Progenitor cell of endocrine pancreas (in vitro differentiated cells): ENCODE data around the gene KCNIP1. TPM values are rescaled to one million over a fixed set of nuclear protein-coding genes. Genes with fewer than 3 reads are reported as not detected.

Experiments used
- DNase-seq: peaks from one replicate; pipeline ENCODE4 v3.0.0; 2021; ENCODE audit warnings: low spot score; ENCODE audit not compliant: unreplicated experiment
- H3K27ac Mint-ChIP-seq: 2 replicates; pipeline ENCODE4 v1.8.0; 2021; ENCODE audit warnings: mild to moderate bottlenecking, moderate library complexity, mixed read lengths
- H3K27me3 Mint-ChIP-seq: 2 replicates; pipeline ENCODE4 v1.8.0; 2021; ENCODE audit warnings: mixed read lengths
- H3K36me3 Mint-ChIP-seq: 2 replicates; pipeline ENCODE4 v1.8.0; 2022; ENCODE audit warnings: mixed read lengths; ENCODE audit not compliant: insufficient read depth
- H3K4me1 Mint-ChIP-seq: 2 replicates; pipeline ENCODE4 v1.8.0; 2021; ENCODE audit warnings: low read depth, mixed read lengths
- H3K4me3 Mint-ChIP-seq: 2 replicates; pipeline ENCODE4 v1.8.0; 2021; ENCODE audit warnings: low read depth, mild to moderate bottlenecking, moderate library complexity, mixed read lengths
- H3K9me3 Mint-ChIP-seq: 2 replicates; pipeline ENCODE4 v1.8.0; 2021; ENCODE audit warnings: low read depth, mixed read lengths
- total RNA-seq: library from RNA; stranded (reverse); gene quantifications from 2 replicates; pipeline ENCODE4 v1.2.1, GENCODE V29; 2021
- TF ChIP-seq, protein P1 (sequence below): fragments of 200-600 bp; sonication (generic); IDR thresholded peaks from one replicate; pipeline ENCODE4 v1.5.0; 2021; ENCODE audit warnings: antibody characterized with exemption, mild to moderate bottlenecking; ENCODE audit not compliant: unreplicated experiment

KCNIP1 gene
- total RNA-seq, 1 donor from 2014 or later: 18.2 TPM

DNA sequence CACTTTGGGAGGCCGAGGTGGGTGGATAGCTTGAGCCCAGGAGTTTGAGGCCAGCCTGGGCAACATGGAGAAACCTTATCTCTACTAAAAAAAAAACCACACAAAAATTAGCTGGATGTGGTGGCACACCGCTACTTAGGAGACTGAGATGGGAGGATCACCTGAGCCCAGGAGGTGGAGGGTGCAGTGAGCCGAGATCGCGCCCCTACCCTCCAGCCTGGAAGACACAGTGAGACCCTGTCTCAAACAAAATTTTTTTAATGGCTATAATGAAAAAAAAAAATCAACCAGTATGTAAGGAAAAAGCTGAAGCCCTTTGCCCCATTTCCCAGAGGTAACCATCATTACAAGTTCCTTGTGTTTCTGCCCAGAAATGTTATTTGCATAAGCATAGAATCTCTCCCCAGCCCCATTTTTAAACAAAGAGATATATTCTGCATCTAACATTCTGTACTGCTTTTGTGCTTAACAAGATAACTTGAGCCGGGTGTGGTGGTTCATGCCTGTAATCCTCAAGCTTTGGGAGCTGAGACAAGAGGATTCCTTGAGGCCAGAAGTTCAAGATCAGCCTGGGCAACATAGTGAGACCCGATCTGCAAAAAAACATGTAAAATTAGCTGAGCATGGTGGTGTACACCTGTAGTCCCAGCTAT lies 35.1 kb upstream of the KCNIP1 start:
- Mint-ChIP-seq H3K9me3 (no peaks in the 10 kb centered on the region), H3K36me3 (no peaks in the 10 kb centered on the region), H3K27me3 (peaks cover 9% of the 10 kb centered on the region), H3K4me3 (no peak overlapping the region), H3K27ac (no peak overlapping the region), H3K4me1 (no peaks in the 10 kb centered on the region)
- TF ChIP-seq, protein P1, sequence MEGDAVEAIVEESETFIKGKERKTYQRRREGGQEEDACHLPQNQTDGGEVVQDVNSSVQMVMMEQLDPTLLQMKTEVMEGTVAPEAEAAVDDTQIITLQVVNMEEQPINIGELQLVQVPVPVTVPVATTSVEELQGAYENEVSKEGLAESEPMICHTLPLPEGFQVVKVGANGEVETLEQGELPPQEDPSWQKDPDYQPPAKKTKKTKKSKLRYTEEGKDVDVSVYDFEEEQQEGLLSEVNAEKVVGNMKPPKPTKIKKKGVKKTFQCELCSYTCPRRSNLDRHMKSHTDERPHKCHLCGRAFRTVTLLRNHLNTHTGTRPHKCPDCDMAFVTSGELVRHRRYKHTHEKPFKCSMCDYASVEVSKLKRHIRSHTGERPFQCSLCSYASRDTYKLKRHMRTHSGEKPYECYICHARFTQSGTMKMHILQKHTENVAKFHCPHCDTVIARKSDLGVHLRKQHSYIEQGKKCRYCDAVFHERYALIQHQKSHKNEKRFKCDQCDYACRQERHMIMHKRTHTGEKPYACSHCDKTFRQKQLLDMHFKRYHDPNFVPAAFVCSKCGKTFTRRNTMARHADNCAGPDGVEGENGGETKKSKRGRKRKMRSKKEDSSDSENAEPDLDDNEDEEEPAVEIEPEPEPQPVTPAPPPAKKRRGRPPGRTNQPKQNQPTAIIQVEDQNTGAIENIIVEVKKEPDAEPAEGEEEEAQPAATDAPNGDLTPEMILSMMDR: no peak
- no peak for DNase-seq

DNA sequence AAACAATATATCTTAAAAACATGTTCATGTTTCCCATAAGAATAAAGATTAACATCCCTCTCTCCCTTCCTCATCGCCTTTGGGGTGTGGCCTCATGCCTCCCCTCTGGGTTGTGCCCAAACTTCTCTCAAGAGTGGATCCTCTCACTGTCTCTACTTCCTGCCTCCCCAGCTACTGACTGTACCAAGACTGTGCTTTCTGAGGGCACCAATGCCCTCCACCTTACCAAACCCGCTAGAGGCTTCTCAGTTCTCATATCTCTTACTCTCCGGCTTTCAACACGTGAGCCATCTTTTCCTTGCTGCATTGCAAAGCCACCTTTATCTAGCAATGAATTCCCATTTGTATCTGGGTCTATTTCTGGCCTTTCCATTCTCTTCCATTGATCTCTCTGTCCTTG lies 34.4 kb upstream of the KCNIP1 start:
- Mint-ChIP-seq H3K27ac (no peak overlapping the region), H3K4me1 (no peaks in the 10 kb centered on the region), H3K36me3 (no peaks in the 10 kb centered on the region), H3K4me3 (no peak overlapping the region), H3K27me3 (peaks cover 9% of the 10 kb centered on the region), H3K9me3 (no peaks in the 10 kb centered on the region)
- TF ChIP-seq, protein P1: no peak
- DNase-seq: no peak

DNA sequence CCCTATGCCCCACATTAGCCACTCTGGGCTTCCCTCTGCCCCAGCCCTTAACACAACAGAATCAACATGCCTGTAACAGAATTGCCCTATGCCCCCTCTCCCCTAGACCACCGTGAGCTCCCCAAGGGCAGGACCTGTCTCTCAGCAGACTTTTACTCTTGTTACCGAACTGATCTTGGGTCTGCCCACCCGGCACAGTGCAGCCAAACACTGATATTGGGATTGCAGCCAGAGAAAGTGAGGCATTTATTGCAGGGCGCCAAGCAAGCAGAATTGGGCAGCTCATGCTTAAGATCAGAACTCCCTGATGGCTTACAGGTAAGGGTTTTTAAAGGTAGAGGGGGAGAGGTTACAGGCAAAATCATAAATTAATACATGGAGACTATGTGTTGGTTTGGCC lies 33.5 kb upstream of the KCNIP1 start:
- peaks cover 9% of the 10 kb centered on the region for H3K27me3 Mint-ChIP-seq
- no peak overlapping the region for H3K4me3 Mint-ChIP-seq
- H3K27ac Mint-ChIP-seq: no peak overlapping the region
- no peaks in the 10 kb centered on the region for H3K9me3 Mint-ChIP-seq
- H3K36me3 Mint-ChIP-seq: no peaks in the 10 kb centered on the region
- TF ChIP-seq, protein P1: no peak
- no peaks in the 10 kb centered on the region for H3K4me1 Mint-ChIP-seq
- no peak for DNase-seq

DNA sequence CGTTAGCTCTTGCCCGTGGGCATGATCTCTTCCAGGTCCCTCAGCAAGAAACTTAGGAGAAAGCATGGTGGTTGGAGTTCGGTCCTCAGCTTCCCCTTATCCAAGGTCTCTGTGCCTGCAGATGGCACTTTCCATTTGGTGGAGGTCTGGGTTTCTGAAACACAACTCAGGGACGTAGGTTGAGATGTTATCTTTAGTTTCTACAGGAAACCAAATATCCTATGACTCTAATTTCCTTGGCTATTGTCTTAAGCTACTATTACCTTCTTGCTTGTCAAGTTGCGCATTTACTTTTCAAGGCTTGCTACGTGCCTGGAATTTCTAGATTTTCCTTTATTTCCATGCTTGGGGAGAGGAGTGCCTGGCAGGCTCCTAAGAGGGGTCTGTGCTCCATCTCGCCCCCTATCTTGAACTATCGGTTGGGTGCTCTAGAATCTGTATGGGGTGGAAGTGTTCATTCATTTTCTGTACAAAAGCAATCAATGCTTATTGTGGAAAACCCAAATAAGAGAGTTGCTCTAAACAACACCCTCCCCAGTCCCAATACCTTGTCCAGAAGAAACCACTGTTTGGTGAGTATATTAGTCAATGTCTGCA lies 32.9 kb upstream of the KCNIP1 start:
- Mint-ChIP-seq H3K4me3 (no peak overlapping the region), H3K9me3 (no peaks in the 10 kb centered on the region), H3K36me3 (no peaks in the 10 kb centered on the region), H3K27ac (no peak overlapping the region), H3K4me1 (no peaks in the 10 kb centered on the region), H3K27me3 (peaks cover 9% of the 10 kb centered on the region)
- TF ChIP-seq, protein P1: no peak
- no peak for DNase-seq

DNA sequence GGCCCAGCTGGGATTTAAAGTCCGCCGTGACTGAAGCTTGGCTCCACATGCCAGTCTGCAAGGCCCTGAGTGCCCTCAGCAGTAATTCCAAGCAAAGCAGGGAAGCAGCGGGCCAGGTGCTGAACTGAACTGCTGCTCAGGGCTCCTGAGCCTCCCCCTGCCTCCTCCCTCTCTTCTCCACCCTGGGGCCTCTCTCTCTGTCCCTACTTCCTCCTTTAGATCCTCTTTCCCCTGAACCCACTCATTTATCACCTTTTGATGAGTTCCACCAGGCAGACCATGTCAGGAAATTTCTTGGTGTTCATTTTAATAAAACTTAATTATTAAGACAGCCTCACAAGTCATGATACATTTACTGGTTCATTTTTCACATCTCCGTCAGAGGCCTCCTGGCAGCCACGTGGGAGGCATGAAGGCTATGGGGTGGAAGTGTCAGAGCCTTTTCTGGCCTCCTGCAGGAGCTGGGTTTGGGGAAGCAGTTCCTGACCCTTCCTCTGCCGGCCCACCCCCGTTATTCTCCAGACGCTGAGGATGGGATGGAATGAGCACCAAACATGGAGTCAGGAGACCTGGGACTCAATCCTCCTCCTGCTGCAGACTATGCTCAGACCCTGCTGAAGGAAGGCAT lies 32.2 kb upstream of the KCNIP1 start:
- H3K36me3 Mint-ChIP-seq: no peaks in the 10 kb centered on the region
- H3K4me3 Mint-ChIP-seq: no peak overlapping the region
- no peaks in the 10 kb centered on the region for H3K9me3 Mint-ChIP-seq
- H3K27ac Mint-ChIP-seq: no peak overlapping the region
- TF ChIP-seq, protein P1: no peak
- no peak for DNase-seq
- peaks cover 9% of the 10 kb centered on the region for H3K27me3 Mint-ChIP-seq
- no peaks in the 10 kb centered on the region for H3K4me1 Mint-ChIP-seq
